Neural cell (in vitro differentiated cells): ENCODE results near the gene COG6. TPM values are rescaled to one million over a fixed set of nuclear protein-coding genes. Genes with fewer than 3 reads are reported as not detected.

Source experiments
- H2AFZ ChIP-seq: fragments of 200-600, 300-800 bp; sonication (generic), shearing (Covaris generic); 2 replicates; pipeline ENCODE4 v1.6.0; 2014; ENCODE audit warnings: low read depth, mild to moderate bottlenecking, antibody characterized with exemption, low read length, moderate library complexity
- H3F3A ChIP-seq: fragments of 200-600 bp; shearing (Covaris generic); 2 replicates; pipeline ENCODE4 v1.6.1; 2016; ENCODE audit warnings: mild to moderate bottlenecking, moderate library complexity, mixed read lengths, antibody characterized with exemption, low read length; ENCODE audit not compliant: insufficient read depth, poor library complexity, severe bottlenecking
- H3K27ac ChIP-seq: fragments of 200-600, 300-800 bp; sonication (generic), shearing (Covaris generic); 2 replicates; pipeline ENCODE4 v1.5.1; 2014; ENCODE audit warnings: mild to moderate bottlenecking, low read length, moderate library complexity
- H3K27me3 ChIP-seq: fragments of 300-800, 200-600 bp; sonication (generic), shearing (Covaris generic); 2 replicates; pipeline ENCODE4 v1.6.0; 2014; ENCODE audit warnings: mild to moderate bottlenecking, low read depth, low read length, moderate library complexity; ENCODE audit not compliant: insufficient read depth
- H3K36me3 ChIP-seq: fragments of 300-800, 200-600 bp; sonication (generic), shearing (Covaris generic); 2 replicates; pipeline ENCODE4 v1.5.1; 2014; ENCODE audit warnings: mild to moderate bottlenecking, antibody characterized with exemption, low read length, moderate library complexity; ENCODE audit not compliant: insufficient read depth
- H3K4me2 ChIP-seq: fragments of 300-800, 200-600 bp; sonication (generic), shearing (Covaris generic); 2 replicates; pipeline ENCODE4 v1.6.0; 2014; ENCODE audit warnings: mild to moderate bottlenecking, low read length
- H3K4me3 ChIP-seq: fragments of 300-800, 200-600 bp; sonication (generic), shearing (Covaris generic); 2 replicates; pipeline ENCODE4 v1.5.1; 2014; ENCODE audit warnings: mild to moderate bottlenecking, low read length, moderate library complexity
- H3K79me2 ChIP-seq: fragments of 200-600 bp; shearing (Covaris generic); replicated peaks from 2 replicates; pipeline ENCODE4 v1.6.0; 2014; ENCODE audit warnings: mild to moderate bottlenecking, low read length, moderate library complexity; ENCODE audit not compliant: insufficient read depth
- H3K9ac ChIP-seq: fragments of 300-800, 200-600 bp; sonication (generic), shearing (Covaris generic); 2 replicates; pipeline ENCODE4 v1.6.1; 2016; ENCODE audit warnings: mild to moderate bottlenecking, low read length, mixed read lengths
- H3K9me2 ChIP-seq: fragments of 200-600 bp; shearing (Covaris generic); 2 replicates; pipeline ENCODE4 v1.6.1; 2016; ENCODE audit warnings: mild to moderate bottlenecking, low read length, mixed read lengths; ENCODE audit not compliant: insufficient read depth
- H3K9me3 ChIP-seq: fragments of 200-600, 300-800 bp; sonication (generic), shearing (Covaris generic); 2 replicates; pipeline ENCODE4 v1.6.1; 2016; ENCODE audit warnings: mild to moderate bottlenecking, mixed run types, low read length, moderate library complexity, mixed read lengths
- H4K20me1 ChIP-seq: fragments of 200-600 bp; shearing (Covaris generic); 2 replicates; pipeline ENCODE4 v1.6.1; 2016; ENCODE audit warnings: mild to moderate bottlenecking, mixed run types; ENCODE audit not compliant: insufficient read depth
- EP300 ChIP-seq: fragments of 450-650 bp; conservative IDR thresholded peaks from 2 replicates; pipeline ENCODE4 v1.6.1; 2014; ENCODE audit warnings: antibody characterized with exemption, mild to moderate bottlenecking, moderate library complexity; ENCODE audit not compliant: poor library complexity, severe bottlenecking
- EZH2 ChIP-seq: fragments of 200-600, 300-800 bp; shearing (Covaris generic), sonication (generic); IDR thresholded peaks from 2 replicates; pipeline ENCODE4 v1.6.1; 2014; ENCODE audit warnings: antibody characterized with exemption, low read length, borderline replicate concordance, mild to moderate bottlenecking; ENCODE audit not compliant: insufficient read depth, poor library complexity, severe bottlenecking
- MXI1 ChIP-seq: fragments of 450-650 bp; conservative IDR thresholded peaks from 2 replicates; pipeline ENCODE4 v1.6.1; 2014; ENCODE audit warnings: antibody characterized with exemption, mild to moderate bottlenecking; ENCODE audit not compliant: poor library complexity, severe bottlenecking
- POLR2AphosphoS5 ChIP-seq: IDR thresholded peaks from 2 replicates; pipeline ENCODE4 v1.6.1; 2012
- RAD21 ChIP-seq: fragments of 450-650 bp; conservative IDR thresholded peaks from 2 replicates; pipeline ENCODE4 v1.6.1; 2014; ENCODE audit warnings: antibody characterized with exemption, mild to moderate bottlenecking, moderate library complexity
- SMC3 ChIP-seq: fragments of 450-650 bp; conservative IDR thresholded peaks from 2 replicates; pipeline ENCODE4 v1.6.1; 2014; ENCODE audit warnings: antibody characterized with exemption, mild to moderate bottlenecking, moderate library complexity; ENCODE audit not compliant: poor library complexity
- TAF1 ChIP-seq: IDR thresholded peaks from 2 replicates; pipeline ENCODE4 v1.6.1; 2012; ENCODE audit warnings: low read depth
- polyA plus RNA-seq: library from polyadenylated mRNA; depleted of rRNA; stranded (reverse); fragments of >200 nt; gene quantifications from 2 replicates; pipeline ENCODE4 v1.2.3, GENCODE V29; 2014
- TF ChIP-seq, protein P1 (sequence below): IDR thresholded peaks from 2 replicates; pipeline ENCODE4 v1.6.1; 2012; ENCODE audit warnings: borderline replicate concordance
- TF ChIP-seq, protein P2 (sequence below): fragments of 450-650 bp; IDR thresholded peaks from 2 replicates; pipeline ENCODE4 v1.5.1; 2014; ENCODE audit warnings: antibody characterized with exemption, mild to moderate bottlenecking, moderate library complexity; ENCODE audit not compliant: poor library complexity, severe bottlenecking

The COG6 gene
- polyA plus RNA-seq, 1 donor from 2014 or later: 23.1 TPM

DNA sequence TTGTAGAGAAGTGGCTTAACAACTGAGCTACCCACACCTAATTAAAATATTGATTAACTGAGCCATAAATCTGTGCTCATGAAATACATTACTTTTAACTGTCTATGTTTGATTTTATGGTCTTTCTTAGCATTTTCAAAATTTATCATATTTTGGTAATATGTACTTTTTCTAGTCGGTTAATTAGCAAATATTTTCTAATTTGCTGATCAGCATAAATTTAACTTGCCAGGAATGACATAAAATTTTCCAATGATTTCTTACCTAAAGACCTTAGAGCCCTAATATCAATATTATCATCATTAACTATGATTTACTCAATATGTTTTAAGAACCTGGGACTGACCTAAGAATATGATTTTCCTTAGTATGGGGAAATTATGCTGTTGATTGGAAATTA lies 19.9 kb upstream of the COG6 start:
- no peaks in the 10 kb centered on the region for H3K9me3 ChIP-seq
- H3K4me3 ChIP-seq: no peak overlapping the region
- H3K27me3 ChIP-seq: no peaks in the 10 kb centered on the region
- no peaks in the 10 kb centered on the region for H3K9me2 ChIP-seq
- no peaks in the 10 kb centered on the region for H4K20me1 ChIP-seq
- no peak overlapping the region for H2AFZ ChIP-seq
- TF ChIP-seq, protein P1, sequence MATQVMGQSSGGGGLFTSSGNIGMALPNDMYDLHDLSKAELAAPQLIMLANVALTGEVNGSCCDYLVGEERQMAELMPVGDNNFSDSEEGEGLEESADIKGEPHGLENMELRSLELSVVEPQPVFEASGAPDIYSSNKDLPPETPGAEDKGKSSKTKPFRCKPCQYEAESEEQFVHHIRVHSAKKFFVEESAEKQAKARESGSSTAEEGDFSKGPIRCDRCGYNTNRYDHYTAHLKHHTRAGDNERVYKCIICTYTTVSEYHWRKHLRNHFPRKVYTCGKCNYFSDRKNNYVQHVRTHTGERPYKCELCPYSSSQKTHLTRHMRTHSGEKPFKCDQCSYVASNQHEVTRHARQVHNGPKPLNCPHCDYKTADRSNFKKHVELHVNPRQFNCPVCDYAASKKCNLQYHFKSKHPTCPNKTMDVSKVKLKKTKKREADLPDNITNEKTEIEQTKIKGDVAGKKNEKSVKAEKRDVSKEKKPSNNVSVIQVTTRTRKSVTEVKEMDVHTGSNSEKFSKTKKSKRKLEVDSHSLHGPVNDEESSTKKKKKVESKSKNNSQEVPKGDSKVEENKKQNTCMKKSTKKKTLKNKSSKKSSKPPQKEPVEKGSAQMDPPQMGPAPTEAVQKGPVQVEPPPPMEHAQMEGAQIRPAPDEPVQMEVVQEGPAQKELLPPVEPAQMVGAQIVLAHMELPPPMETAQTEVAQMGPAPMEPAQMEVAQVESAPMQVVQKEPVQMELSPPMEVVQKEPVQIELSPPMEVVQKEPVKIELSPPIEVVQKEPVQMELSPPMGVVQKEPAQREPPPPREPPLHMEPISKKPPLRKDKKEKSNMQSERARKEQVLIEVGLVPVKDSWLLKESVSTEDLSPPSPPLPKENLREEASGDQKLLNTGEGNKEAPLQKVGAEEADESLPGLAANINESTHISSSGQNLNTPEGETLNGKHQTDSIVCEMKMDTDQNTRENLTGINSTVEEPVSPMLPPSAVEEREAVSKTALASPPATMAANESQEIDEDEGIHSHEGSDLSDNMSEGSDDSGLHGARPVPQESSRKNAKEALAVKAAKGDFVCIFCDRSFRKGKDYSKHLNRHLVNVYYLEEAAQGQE: no peak
- TF ChIP-seq EZH2: no peak
- no peaks in the 10 kb centered on the region for H3K36me3 ChIP-seq
- H3K79me2 ChIP-seq: no peaks in the 10 kb centered on the region
- no peak overlapping the region for H3K27ac ChIP-seq
- no peaks in the 10 kb centered on the region for H3F3A ChIP-seq
- H3K4me2 ChIP-seq: no peak overlapping the region
- no peak overlapping the region for H3K9ac ChIP-seq

DNA sequence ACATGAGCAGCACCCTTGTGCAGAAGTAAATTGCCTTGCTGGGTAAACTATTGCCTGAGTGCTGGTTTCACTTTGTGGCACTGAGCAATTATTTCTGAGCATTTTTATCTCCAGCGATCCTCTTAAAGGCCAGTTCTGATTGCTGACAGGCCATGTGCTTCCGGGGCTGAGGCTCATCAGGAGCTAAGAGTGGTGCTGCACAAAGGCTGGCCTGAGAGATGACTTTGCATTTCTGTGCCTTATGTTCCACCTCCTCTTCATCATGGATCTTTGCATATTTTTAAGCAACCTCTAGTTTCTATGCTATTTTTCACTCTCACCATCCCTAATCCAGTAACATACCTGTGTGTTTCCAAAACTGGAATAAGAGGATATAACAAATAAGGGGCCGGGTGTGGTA lies 17.6 kb upstream of the COG6 start:
- H3K27ac ChIP-seq: no peak overlapping the region
- peak; percentile 35 for TF ChIP-seq POLR2AphosphoS5
- TF ChIP-seq, protein P2, sequence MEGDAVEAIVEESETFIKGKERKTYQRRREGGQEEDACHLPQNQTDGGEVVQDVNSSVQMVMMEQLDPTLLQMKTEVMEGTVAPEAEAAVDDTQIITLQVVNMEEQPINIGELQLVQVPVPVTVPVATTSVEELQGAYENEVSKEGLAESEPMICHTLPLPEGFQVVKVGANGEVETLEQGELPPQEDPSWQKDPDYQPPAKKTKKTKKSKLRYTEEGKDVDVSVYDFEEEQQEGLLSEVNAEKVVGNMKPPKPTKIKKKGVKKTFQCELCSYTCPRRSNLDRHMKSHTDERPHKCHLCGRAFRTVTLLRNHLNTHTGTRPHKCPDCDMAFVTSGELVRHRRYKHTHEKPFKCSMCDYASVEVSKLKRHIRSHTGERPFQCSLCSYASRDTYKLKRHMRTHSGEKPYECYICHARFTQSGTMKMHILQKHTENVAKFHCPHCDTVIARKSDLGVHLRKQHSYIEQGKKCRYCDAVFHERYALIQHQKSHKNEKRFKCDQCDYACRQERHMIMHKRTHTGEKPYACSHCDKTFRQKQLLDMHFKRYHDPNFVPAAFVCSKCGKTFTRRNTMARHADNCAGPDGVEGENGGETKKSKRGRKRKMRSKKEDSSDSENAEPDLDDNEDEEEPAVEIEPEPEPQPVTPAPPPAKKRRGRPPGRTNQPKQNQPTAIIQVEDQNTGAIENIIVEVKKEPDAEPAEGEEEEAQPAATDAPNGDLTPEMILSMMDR: no peak
- H3K79me2 ChIP-seq: no peaks in the 10 kb centered on the region
- H3K36me3 ChIP-seq: no peaks in the 10 kb centered on the region
- no peak overlapping the region for H3K9ac ChIP-seq
- H3K9me3 ChIP-seq: no peaks in the 10 kb centered on the region
- no peaks in the 10 kb centered on the region for H4K20me1 ChIP-seq
- no peak overlapping the region for H3K4me3 ChIP-seq
- H3K27me3 ChIP-seq: no peaks in the 10 kb centered on the region
- H3K4me2 ChIP-seq: no peak overlapping the region
- H3F3A ChIP-seq: no peaks in the 10 kb centered on the region
- H3K9me2 ChIP-seq: no peaks in the 10 kb centered on the region
- no peak overlapping the region for H2AFZ ChIP-seq

DNA sequence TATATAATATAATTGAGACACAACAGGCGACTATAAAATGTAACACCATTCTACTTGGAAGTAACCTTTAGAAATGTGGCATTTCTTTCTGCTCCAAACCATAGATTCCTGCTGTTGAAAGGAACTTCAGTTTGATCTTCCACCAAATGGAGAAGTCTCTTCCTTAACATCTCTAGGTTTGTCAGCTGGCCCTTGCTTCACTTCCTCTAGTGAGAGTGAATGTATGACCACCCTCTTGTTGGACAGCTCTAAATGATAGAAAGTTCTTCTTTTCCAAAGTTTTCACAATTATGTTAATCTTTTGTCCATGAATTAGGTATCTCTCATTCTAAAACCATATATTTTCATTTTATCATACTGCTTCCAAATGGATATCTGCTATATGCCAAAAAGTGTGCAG lies 13.8 kb upstream of the COG6 start:
- Histone ChIP-seq H3K79me2 (no peaks in the 10 kb centered on the region), H3K4me2 (no peak overlapping the region), H4K20me1 (no peaks in the 10 kb centered on the region), H3K36me3 (no peaks in the 10 kb centered on the region), H3K4me3 (no peak overlapping the region), H3K27me3 (no peaks in the 10 kb centered on the region), H2AFZ (no peak overlapping the region), H3F3A (no peaks in the 10 kb centered on the region), H3K27ac (no peak overlapping the region), H3K9me2 (no peaks in the 10 kb centered on the region), H3K9me3 (no peaks in the 10 kb centered on the region), H3K9ac (no peak overlapping the region)
- TF ChIP-seq, protein P2: no peak
- TF ChIP-seq RAD21 (no peak), POLR2AphosphoS5 (no peak), EZH2 (no peak), TAF1 (no peak), SMC3 (no peak), EP300 (no peak), MXI1 (no peak)
- TF ChIP-seq, protein P1: no peak
